Smooth muscle cell (in vitro differentiated cells): ENCODE results near the gene FBXL14. TPM values are rescaled to one million over a fixed set of nuclear protein-coding genes. Genes with fewer than 3 reads are reported as not detected.

Source experiments
- DNase-seq: peaks from one replicate; lab custom pipeline; 2025; ENCODE audit not compliant: unreplicated experiment; lab: John Stamatoyannopoulos, UW
- H2AFZ ChIP-seq: fragments of 200-600 bp; sonication (generic); 2 replicates; pipeline ENCODE4 v1.6.0; 2016; ENCODE audit warnings: antibody characterized with exemption, low read depth, mild to moderate bottlenecking
- H3F3A ChIP-seq: fragments of 200-600 bp; sonication (generic); 2 replicates; pipeline ENCODE4 v1.6.0; 2017; ENCODE audit warnings: antibody characterized with exemption, low read depth
- H3K27ac ChIP-seq: fragments of 200-600 bp; sonication (generic); 2 replicates; pipeline ENCODE4 v1.5.1; 2016; ENCODE audit warnings: low read depth, mild to moderate bottlenecking
- H3K27me3 ChIP-seq: fragments of 200-600 bp; sonication (generic); 2 replicates; pipeline ENCODE4 v1.6.1; 2016; ENCODE audit warnings: low read depth, mild to moderate bottlenecking
- H3K36me3 ChIP-seq: fragments of 200-600 bp; sonication (generic); 2 replicates; pipeline ENCODE4 v1.5.1; 2016; ENCODE audit warnings: low read depth
- H3K4me1 ChIP-seq: fragments of 200-600 bp; sonication (generic); 2 replicates; pipeline ENCODE4 v1.5.1; 2016; ENCODE audit warnings: low read depth
- H3K4me2 ChIP-seq: fragments of 200-600 bp; sonication (generic); 2 replicates; pipeline ENCODE4 v1.6.0; 2016; ENCODE audit warnings: mild to moderate bottlenecking
- H3K4me3 ChIP-seq: fragments of 200-600 bp; sonication (generic); 2 replicates; pipeline ENCODE4 v1.5.1; 2016; ENCODE audit warnings: mild to moderate bottlenecking
- H3K79me2 ChIP-seq: fragments of 200-600 bp; sonication (generic); 2 replicates; pipeline ENCODE4 v1.6.0; 2016; ENCODE audit warnings: low read depth, mild to moderate bottlenecking
- H3K9ac ChIP-seq: fragments of 200-600 bp; sonication (generic); 2 replicates; pipeline ENCODE4 v1.6.0; 2016; ENCODE audit warnings: low read depth
- H3K9me3 ChIP-seq: fragments of 200-600 bp; sonication (generic); replicated peaks from 2 replicates; pipeline ENCODE4 v1.5.1; 2016; ENCODE audit warnings: low read depth
- H4K20me1 ChIP-seq: fragments of 200-600 bp; sonication (generic); 2 replicates; pipeline ENCODE4 v1.6.0; 2016; ENCODE audit warnings: low read depth
- CTCF ChIP-seq: fragments of 200-600 bp; sonication (generic); IDR thresholded peaks from 2 replicates; pipeline ENCODE4 v1.5.1; 2017; ENCODE audit warnings: borderline replicate concordance, mild to moderate bottlenecking, antibody characterized with exemption; ENCODE audit not compliant: insufficient read depth, poor library complexity, severe bottlenecking
- WGBS: methylation state at CpG from one replicate; pipeline ENCODE4 v1.1.7; 2016; ENCODE audit warnings: low lambda C conversion rate; 5-methylcytosine and 5-hydroxymethylcytosine counted together
- polyA plus RNA-seq: library from polyadenylated mRNA; unstranded; fragments of >200 nt; fragmentation: Nextera tagmentation; extraction: Ambion mirVana; gene quantifications from 2 replicates; pipeline ENCODE4 v1.2.1, GENCODE V29; 2016
- total RNA-seq: library from RNA; depleted of rRNA; stranded (reverse); fragments of >200 nt; gene quantifications from 2 replicates; pipeline ENCODE4 v1.2.3, GENCODE V29; 2014

The FBXL14 gene
- total and polyA plus RNA-seq, 2 experiments from 2014 or later, result 5.0 to 9.3 TPM

GRCh38 chr12:1618489-1618888 is 24.1 kb upstream of the FBXL14 start:
- no peak for DNase-seq
- no peak overlapping the region for H2AFZ ChIP-seq
- H3K79me2 ChIP-seq, result no peaks in the 10 kb centered on the region
- no peak overlapping the region for H3K4me2 ChIP-seq
- H3K9me3 ChIP-seq, result no peaks in the 10 kb centered on the region
- peaks cover 7% of the 10 kb centered on the region for H4K20me1 ChIP-seq
- H3K27ac ChIP-seq, result no peak overlapping the region
- H3K4me3 ChIP-seq, result no peak overlapping the region
- no peak overlapping the region for H3K9ac ChIP-seq
- H3K27me3 ChIP-seq, result no peaks in the 10 kb centered on the region
- H3K4me1 ChIP-seq, result peaks cover 11% of the 10 kb centered on the region
- H3K36me3 ChIP-seq, result no peaks in the 10 kb centered on the region
- no peak for TF ChIP-seq CTCF
- no peaks in the 10 kb centered on the region for H3F3A ChIP-seq

GRCh38 chr12:1616233-1617066 is 22.1 kb upstream of the FBXL14 start:
- Histone ChIP-seq H3K4me2 (no peak overlapping the region), H3K4me3 (no peak overlapping the region), H4K20me1 (peaks cover 18% of the 10 kb centered on the region), H3K4me1 (peaks cover 20% of the 10 kb centered on the region), H3F3A (no peaks in the 10 kb centered on the region), H3K27ac (no peak overlapping the region), H3K9ac (no peak overlapping the region), H3K79me2 (no peaks in the 10 kb centered on the region), H3K27me3 (no peaks in the 10 kb centered on the region), H3K36me3 (no peaks in the 10 kb centered on the region), H3K9me3 (no peaks in the 10 kb centered on the region), H2AFZ (no peak overlapping the region)
- TF ChIP-seq CTCF, result no peak
- WGBS, result 81% methylated on average over 16 of the region's 16 CpGs
- no peak for DNase-seq

GRCh38 chr12:1614360-1614759 is 20.0 kb upstream of the FBXL14 start:
- Histone ChIP-seq H2AFZ (no peak overlapping the region), H3K4me2 (no peak overlapping the region), H3K4me3 (no peak overlapping the region), H3K27me3 (no peaks in the 10 kb centered on the region), H3K9ac (no peak overlapping the region), H3K9me3 (no peaks in the 10 kb centered on the region), H4K20me1 (peaks cover 18% of the 10 kb centered on the region), H3K4me1 (peaks cover 19% of the 10 kb centered on the region), H3F3A (no peaks in the 10 kb centered on the region), H3K36me3 (no peaks in the 10 kb centered on the region), H3K27ac (no peak overlapping the region), H3K79me2 (no peaks in the 10 kb centered on the region)
- no peak for TF ChIP-seq CTCF
- no peak for DNase-seq
- 92% methylated on average over 6 of the region's 6 CpGs for WGBS

GRCh38 chr12:1613860-1614259 is 19.5 kb upstream of the FBXL14 start:
- no peak overlapping the region for H3K27ac ChIP-seq
- H3K27me3 ChIP-seq, result no peaks in the 10 kb centered on the region
- WGBS, result 87% methylated on average over 4 of the region's 4 CpGs
- H4K20me1 ChIP-seq, result peaks cover 18% of the 10 kb centered on the region
- no peaks in the 10 kb centered on the region for H3K79me2 ChIP-seq
- H3K4me2 ChIP-seq, result no peak overlapping the region
- no peak overlapping the region for H2AFZ ChIP-seq
- H3K9me3 ChIP-seq, result no peaks in the 10 kb centered on the region
- H3F3A ChIP-seq, result no peaks in the 10 kb centered on the region
- TF ChIP-seq CTCF, result no peak
- DNase-seq, result no peak
- no peak overlapping the region for H3K9ac ChIP-seq
- no peaks in the 10 kb centered on the region for H3K36me3 ChIP-seq
- H3K4me3 ChIP-seq, result no peak overlapping the region
- peaks cover 16% of the 10 kb centered on the region for H3K4me1 ChIP-seq
